Keratinocyte (primary cell): ENCODE results near the gene EIF6. TPM values are rescaled to one million over a fixed set of nuclear protein-coding genes. Genes with fewer than 3 reads are reported as not detected.
A peak's percentile ranks its signal among the peaks of the same experiment; 100 is the strongest.

Experiments
- DNase-seq: peaks from one replicate; pipeline ENCODE4 v3.0.0-alpha.2; 2011; ENCODE audit warnings: low read depth, missing footprints, low spot score
- FAIRE-seq: peaks from 2 replicates; lab custom pipeline; 2011; peaks lifted over from hg19 to GRCh38; lab: Jason Lieb, UNC
- H2AFZ ChIP-seq: 2 replicates; pipeline ENCODE4 v1.6.0; 2012; ENCODE audit warnings: low read length, control low read depth, inconsistent platforms; ENCODE audit not compliant: control insufficient read depth
- H3K27ac ChIP-seq: 2 replicates; pipeline ENCODE4 v1.5.1; 2011; ENCODE audit warnings: low read length; ENCODE audit not compliant: control insufficient read depth, insufficient read depth
- H3K27me3 ChIP-seq: 3 replicates; pipeline ENCODE4 v1.6.0; 2011; ENCODE audit warnings: low read length; ENCODE audit not compliant: control insufficient read depth, insufficient read depth; ENCODE audit errors: extremely low read depth
- H3K36me3 ChIP-seq, 2 experiments: 2 replicates in 1 of 2; 3 replicates in 1 of 2; pipeline ENCODE4 v1.5.1; 2011; ENCODE audit warnings: low read length in 2 of 2, mild to moderate bottlenecking in 1 of 2; ENCODE audit not compliant: control insufficient read depth in 2 of 2, insufficient read depth in 2 of 2; ENCODE audit errors: extremely low read depth in 1 of 2
- H3K4me1 ChIP-seq: 3 replicates; pipeline ENCODE4 v1.5.1; 2011; ENCODE audit warnings: low read length; ENCODE audit not compliant: control insufficient read depth, insufficient read depth; ENCODE audit errors: extremely low read depth
- H3K4me2 ChIP-seq: 3 replicates; pipeline ENCODE4 v1.6.0; 2011; ENCODE audit warnings: low read depth, low read length; ENCODE audit not compliant: control insufficient read depth, insufficient read depth; ENCODE audit errors: extremely low read depth
- H3K4me3 ChIP-seq, 3 experiments: fragments of 200-600 bp in 1 of 3; sonication (generic) in 1 of 3; 2 replicates in 2 of 3; 3 replicates in 1 of 3; pipeline ENCODE4 v1.5.1; 2011 to 2016; ENCODE audit warnings: low read length in 3 of 3, mild to moderate bottlenecking in 3 of 3, control low read depth in 2 of 3, inconsistent platforms in 1 of 3, low read depth in 1 of 3, mixed read lengths in 1 of 3, mixed run types in 1 of 3, moderate library complexity in 1 of 3; ENCODE audit not compliant: control insufficient read depth in 2 of 3, insufficient read depth in 2 of 3; ENCODE audit errors: extremely low read depth in 1 of 3
- H3K79me2 ChIP-seq: 2 replicates; pipeline ENCODE4 v1.6.0; 2012; ENCODE audit warnings: low read length; ENCODE audit not compliant: control insufficient read depth, insufficient read depth
- H3K9ac ChIP-seq: 3 replicates; pipeline ENCODE4 v1.6.0; 2011; ENCODE audit warnings: low read length; ENCODE audit not compliant: control insufficient read depth, insufficient read depth; ENCODE audit errors: extremely low read depth
- H3K9me1 ChIP-seq: 3 replicates; pipeline ENCODE4 v1.6.0; 2011; ENCODE audit warnings: low read length; ENCODE audit not compliant: control insufficient read depth, insufficient read depth; ENCODE audit errors: extremely low read depth
- H3K9me3 ChIP-seq: 2 replicates; pipeline ENCODE4 v1.5.1; 2012; ENCODE audit warnings: low read depth, low read length; ENCODE audit not compliant: control insufficient read depth
- H4K20me1 ChIP-seq: 3 replicates; pipeline ENCODE4 v1.6.0; 2011; ENCODE audit warnings: low read length; ENCODE audit not compliant: control insufficient read depth, insufficient read depth; ENCODE audit errors: extremely low read depth
- CTCF ChIP-seq, 3 experiments: IDR thresholded peaks in 1 of 3; conservative IDR thresholded peaks in 1 of 3; optimal IDR thresholded peaks in 1 of 3; 2 replicates in 2 of 3; 3 replicates in 1 of 3; pipeline versions ENCODE3 to v1.5.1; 2011; ENCODE audit warnings: low read length in 3 of 3, mild to moderate bottlenecking in 3 of 3, moderate library complexity in 2 of 3, control low read depth in 1 of 3, inconsistent platforms in 1 of 3; ENCODE audit not compliant: insufficient read depth in 2 of 3; ENCODE audit errors: extremely low read depth in 1 of 3
- EZH2 ChIP-seq: IDR thresholded peaks from one replicate; pipeline ENCODE4 v1.6.1; 2012; ENCODE audit warnings: inconsistent platforms, mild to moderate bottlenecking, low read length, moderate library complexity
- dilution Hi-C: fragments of 300-500 bp; cut with MboI; formaldehyde crosslinking; loops from one replicate; pipeline ENCODE4 v1.7.0; 2020; ENCODE audit warnings: low sequenced_read_pairs; ENCODE audit not compliant: extremely low pct_ligation_motif_present
- polyA plus RNA-seq, 5 experiments: library from polyadenylated mRNA; depleted of rRNA in 3 of 5; stranded (reverse) in 3 of 5; stranded (forward) in 1 of 5; unstranded in 1 of 5; fragments of >200 nt; gene quantifications; 1 replicate in 1 of 5; 2 replicates in 3 of 5; 3 replicates in 1 of 5; pipeline versions ENCODE4 v1.2.1 to v1.2.3, GENCODE V29; 2011 to 2012; ENCODE audit warnings: missing spikeins in 2 of 5, low read depth in 1 of 5, low replicate concordance in 1 of 5

EIF6 gene
- polyA plus RNA-seq, 1 donor (not counting 4 experiments of a cell fraction or from before 2014, with no cell fraction given): 206 TPM

- H3K9me1 ChIP-seq: no peaks in the 10 kb centered on the region
- no peaks in the 10 kb centered on the region for H3K9me3 ChIP-seq
- dilution Hi-C loops: no loop called here
- H3K4me1 ChIP-seq: peaks cover 38% of the 10 kb centered on the region
- peaks cover 0 to 6% of the 10 kb centered on the region in 2 experiments for H3K36me3 ChIP-seq
- no peaks in the 10 kb centered on the region for H3K27me3 ChIP-seq
- H4K20me1 ChIP-seq: no peaks in the 10 kb centered on the region
- H3K9ac ChIP-seq: no peak overlapping the region
- H3K4me2 ChIP-seq: no peak overlapping the region
- TF ChIP-seq CTCF (optimal IDR thresholded peaks at IDR 0.05 in 1 of 3, IDR thresholded peaks at IDR 0.05 in 1 of 3, conservative IDR thresholded peaks at IDR 0.05 in 1 of 3; ENCODE audit: extremely low read depth in 1 of 3, insufficient read depth in 2 of 3, low read length in 3 of 3): no peak
- TF ChIP-seq EZH2: no peak
- no peak overlapping the region for H2AFZ ChIP-seq
- peak; percentile 65 for FAIRE-seq
- H3K79me2 ChIP-seq: no peaks in the 10 kb centered on the region
- no peak for DNase-seq
- H3K27ac ChIP-seq: no peak overlapping the region
- no peak overlapping the region for H3K4me3 ChIP-seq
Measured at GRCh38 chr20:35320396-35321126, 36.0 kb upstream of the EIF6 start.

DNA sequence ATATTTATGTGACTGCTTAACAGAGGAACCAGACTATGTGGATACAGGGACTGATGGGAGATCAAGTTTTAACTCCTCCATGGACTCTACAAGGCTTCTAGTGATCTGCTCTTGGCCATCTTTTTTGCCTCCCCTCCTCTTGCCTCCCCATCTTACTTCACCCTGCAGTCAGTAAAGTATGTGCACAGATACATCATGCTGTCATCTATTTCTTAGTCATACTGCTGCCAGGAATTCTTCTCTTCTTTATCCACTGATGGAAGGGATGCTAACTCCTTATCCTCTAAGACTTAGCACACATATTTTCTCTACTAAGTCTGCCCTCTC, 35.3 kb upstream of the EIF6 start:
- FAIRE-seq (peak; percentile 82), DNase-seq (no peak)
- Histone ChIP-seq H3K4me1 (peaks cover 42% of the 10 kb centered on the region), H3K79me2 (no peaks in the 10 kb centered on the region), H3K36me3 (peaks cover 0 to 6% of the 10 kb centered on the region in 2 experiments), H3K27me3 (no peaks in the 10 kb centered on the region), H3K9me1 (no peaks in the 10 kb centered on the region), H3K9me3 (no peaks in the 10 kb centered on the region), H3K4me3 (no peak overlapping the region), H3K9ac (no peak overlapping the region), H3K27ac (peak overlapping the region; percentile 77), H2AFZ (no peak overlapping the region), H3K4me2 (no peak overlapping the region), H4K20me1 (no peaks in the 10 kb centered on the region)
- TF ChIP-seq CTCF (optimal IDR thresholded peaks at IDR 0.05 in 1 of 3, IDR thresholded peaks at IDR 0.05 in 1 of 3, conservative IDR thresholded peaks at IDR 0.05 in 1 of 3; ENCODE audit: extremely low read depth in 1 of 3, insufficient read depth in 2 of 3, low read length in 3 of 3): no peak
- TF ChIP-seq EZH2: no peak
- dilution Hi-C loops: no loop called here
